ENCODE measurements around the gene QSOX2. TPM values are rescaled to one million over a fixed set of nuclear protein-coding genes. Genes with fewer than 3 reads are reported as not detected.

Gene QSOX2
- total RNA-seq, 6 experiments from 2014 or later = 2.9 to 8.7 (median 6.4) TPM

DNA sequence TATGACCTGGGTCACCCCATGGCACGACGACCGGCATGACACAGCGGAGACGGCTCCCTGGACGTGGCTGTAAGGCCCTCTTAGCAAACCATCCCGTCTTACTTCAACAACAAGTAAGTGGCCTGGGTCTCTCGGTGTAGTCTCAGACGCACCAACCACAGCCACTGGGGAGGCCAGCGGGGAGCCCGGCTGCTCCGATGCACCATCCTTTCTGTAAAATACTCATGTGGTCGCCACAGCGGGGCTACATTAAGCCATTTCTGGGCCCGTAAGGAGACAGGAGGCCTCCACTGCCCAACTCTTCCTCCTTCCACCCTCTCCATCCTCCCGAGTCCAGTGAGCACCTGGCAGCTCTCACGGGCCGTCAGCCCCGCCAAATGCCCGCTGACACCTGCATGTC is 4.7 kb downstream of the QSOX2 start:
- H3K27ac ChIP-seq = no peak overlapping the region
- no peak for DNase-seq
- no peak for ATAC-seq
- H3K4me3 ChIP-seq = no peak overlapping the region
- no peak for TF ChIP-seq POLR2A (IDR thresholded peaks at IDR 0.05)
- TF ChIP-seq, protein P1, sequence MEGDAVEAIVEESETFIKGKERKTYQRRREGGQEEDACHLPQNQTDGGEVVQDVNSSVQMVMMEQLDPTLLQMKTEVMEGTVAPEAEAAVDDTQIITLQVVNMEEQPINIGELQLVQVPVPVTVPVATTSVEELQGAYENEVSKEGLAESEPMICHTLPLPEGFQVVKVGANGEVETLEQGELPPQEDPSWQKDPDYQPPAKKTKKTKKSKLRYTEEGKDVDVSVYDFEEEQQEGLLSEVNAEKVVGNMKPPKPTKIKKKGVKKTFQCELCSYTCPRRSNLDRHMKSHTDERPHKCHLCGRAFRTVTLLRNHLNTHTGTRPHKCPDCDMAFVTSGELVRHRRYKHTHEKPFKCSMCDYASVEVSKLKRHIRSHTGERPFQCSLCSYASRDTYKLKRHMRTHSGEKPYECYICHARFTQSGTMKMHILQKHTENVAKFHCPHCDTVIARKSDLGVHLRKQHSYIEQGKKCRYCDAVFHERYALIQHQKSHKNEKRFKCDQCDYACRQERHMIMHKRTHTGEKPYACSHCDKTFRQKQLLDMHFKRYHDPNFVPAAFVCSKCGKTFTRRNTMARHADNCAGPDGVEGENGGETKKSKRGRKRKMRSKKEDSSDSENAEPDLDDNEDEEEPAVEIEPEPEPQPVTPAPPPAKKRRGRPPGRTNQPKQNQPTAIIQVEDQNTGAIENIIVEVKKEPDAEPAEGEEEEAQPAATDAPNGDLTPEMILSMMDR (IDR thresholded peaks at IDR 0.05) = no peak
- intact Hi-C loops (cut with DNase I) = no loop called here
- no peaks in the 10 kb centered on the region for H3K36me3 ChIP-seq
- no peaks in the 10 kb centered on the region for H3K9me3 ChIP-seq
- peaks cover 0 to 16% (median 4%) of the 10 kb centered on the region in 4 donors for H3K4me1 ChIP-seq
- 96% methylated on average over 10 of the region's 20 CpGs for WGBS (ENCODE audit: insufficient coverage, low coverage, low lambda C conversion rate, missing lambda C conversion rate)
- no peaks in the 10 kb centered on the region for H3K27me3 ChIP-seq

DNA sequence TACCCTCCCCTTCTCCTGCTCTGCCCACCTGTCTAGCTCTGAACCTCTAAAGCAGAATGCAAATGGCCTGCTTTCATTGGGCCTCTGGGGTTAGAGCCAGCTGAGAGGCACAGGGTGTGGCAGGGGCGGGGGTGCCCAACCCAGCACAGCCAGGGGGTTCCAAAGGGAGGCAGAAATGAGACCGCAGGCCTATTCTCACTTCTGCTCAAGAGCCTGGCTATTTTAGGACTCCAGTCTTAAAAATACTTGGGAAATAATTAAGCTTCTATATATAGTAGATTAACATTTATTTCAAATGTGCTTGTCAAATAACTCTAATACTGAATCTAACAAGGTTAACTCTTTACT is 5.7 kb downstream of the QSOX2 start:
- Histone ChIP-seq H3K36me3 (no peaks in the 10 kb centered on the region), H3K4me3 (no peak overlapping the region), H3K4me1 (peaks cover 0 to 14% (median 4%) of the 10 kb centered on the region in 4 donors), H3K9me3 (no peaks in the 10 kb centered on the region), H3K27me3 (no peaks in the 10 kb centered on the region), H3K27ac (no peak overlapping the region)
- 100% methylated on average over 2 of the region's 2 CpGs for WGBS (ENCODE audit: insufficient coverage, low coverage, low lambda C conversion rate, missing lambda C conversion rate)
- ATAC-seq (no peak), DNase-seq (no peak)
- TF ChIP-seq POLR2A (IDR thresholded peaks at IDR 0.05) = no peak
- TF ChIP-seq, protein P1 (IDR thresholded peaks at IDR 0.05) = no peak
- intact Hi-C loops (cut with DNase I) = no loop called here

DNA sequence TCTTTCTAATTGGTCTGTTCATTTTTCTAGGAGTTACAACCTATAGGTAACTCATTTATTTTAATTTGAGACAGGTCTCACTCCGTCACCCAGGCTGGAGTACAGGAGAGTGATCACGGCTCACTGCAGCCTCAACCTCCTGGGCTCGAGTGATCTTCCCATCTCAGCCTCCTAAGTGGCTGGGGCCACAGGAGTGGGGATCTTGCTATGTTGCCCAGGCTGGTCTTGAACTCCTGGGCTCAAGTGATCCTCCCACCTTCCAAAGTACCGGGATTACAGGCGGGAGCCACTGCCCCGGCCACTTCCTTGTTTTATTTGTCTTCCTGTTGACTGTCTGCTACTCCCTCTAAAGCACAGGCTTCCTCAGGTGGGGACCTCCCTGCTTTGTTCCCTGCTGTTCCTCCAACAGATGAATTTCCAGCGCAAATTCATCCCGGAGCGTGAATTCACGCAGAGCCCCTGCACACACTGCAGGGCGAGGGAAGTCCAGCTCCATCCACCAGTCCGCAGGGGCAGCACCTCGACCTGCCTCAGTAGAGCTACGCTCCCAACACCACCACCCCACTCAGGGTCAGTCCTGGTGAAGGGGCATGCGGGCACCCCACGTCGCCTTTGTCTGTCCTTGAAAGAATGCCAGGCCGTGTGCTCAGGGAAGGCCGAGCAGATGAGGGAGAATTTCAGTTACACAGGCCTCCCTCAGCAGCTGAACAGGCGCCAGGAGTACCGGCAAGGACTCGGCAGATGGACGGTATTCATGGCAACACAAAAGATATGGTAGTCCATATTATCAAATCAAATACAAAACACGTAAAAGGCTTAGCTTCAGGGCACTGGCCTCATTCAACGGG is 6.3 kb downstream of the QSOX2 start:
- H3K36me3 ChIP-seq = no peaks in the 10 kb centered on the region
- peaks cover 0 to 8% (median 1%) of the 10 kb centered on the region in 4 donors for H3K4me1 ChIP-seq
- no peak for ATAC-seq
- H3K27me3 ChIP-seq = no peaks in the 10 kb centered on the region
- no peaks in the 10 kb centered on the region for H3K9me3 ChIP-seq
- 86% methylated on average over 15 of the region's 25 CpGs for WGBS (ENCODE audit: insufficient coverage, low coverage, low lambda C conversion rate, missing lambda C conversion rate)
- DNase-seq = no peak
- TF ChIP-seq POLR2A (IDR thresholded peaks at IDR 0.05) = no peak
- TF ChIP-seq, protein P1 (IDR thresholded peaks at IDR 0.05) = no peak
- intact Hi-C loops (cut with DNase I) = no loop called here
- no peak overlapping the region for H3K4me3 ChIP-seq
- no peak overlapping the region for H3K27ac ChIP-seq

DNA sequence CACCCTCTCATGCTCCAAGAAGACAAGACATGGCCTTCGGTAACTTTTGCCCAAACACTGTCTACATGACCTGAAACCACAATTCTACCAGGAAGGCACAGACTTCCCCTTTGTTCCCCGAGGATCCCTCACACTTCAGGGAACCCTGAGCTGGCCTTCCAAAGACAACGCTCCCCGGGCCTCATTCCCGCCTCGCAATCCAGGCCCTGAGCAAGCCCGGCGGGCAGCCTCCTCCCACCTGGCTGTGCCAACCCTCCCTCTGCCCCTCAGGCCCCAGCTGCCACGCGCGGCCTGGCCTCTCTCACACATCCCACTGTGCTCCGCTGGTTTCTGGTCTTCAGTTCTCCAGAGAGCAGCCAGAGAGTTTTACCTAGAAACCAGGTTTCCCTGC is 7.3 kb downstream of the QSOX2 start:
- TF ChIP-seq POLR2A (IDR thresholded peaks at IDR 0.05) = no peak
- TF ChIP-seq, protein P1 (IDR thresholded peaks at IDR 0.05) = no peak
- Histone ChIP-seq H3K27me3 (no peaks in the 10 kb centered on the region), H3K27ac (no peak overlapping the region), H3K4me3 (no peak overlapping the region), H3K36me3 (no peaks in the 10 kb centered on the region), H3K4me1 (peaks cover 0 to 4% (median 0%) of the 10 kb centered on the region in 4 donors), H3K9me3 (no peaks in the 10 kb centered on the region)
- DNase-seq (no peak), ATAC-seq (no peak)
- intact Hi-C loops (cut with DNase I) = no loop called here
- WGBS (ENCODE audit: insufficient coverage, low coverage, low lambda C conversion rate, missing lambda C conversion rate) = 89% methylated on average over 4 of the region's 12 CpGs

Data from right lobe of liver (tissue), 6 donors.